PC-3 (cell line): ENCODE measurements around the gene ACAD11. TPM values are rescaled to one million over a fixed set of nuclear protein-coding genes. Genes with fewer than 3 reads are reported as not detected.

Experiments
- ATAC-seq: fragments of 200-7000 bp; cut with Tn5 transposase; 2 replicates; pipeline ENCODE4 v1.9.1; 2020; ENCODE audit warnings: mild to moderate bottlenecking, moderate library complexity
- BruUV-seq: library from RNA; stranded (reverse); fragments of 400-500 nt; replicated peaks from 2 replicates; lab custom pipeline; 2021; lab: Mats Ljungman, UMichigan
- CTCF ChIA-PET: fragments of 300-600 bp; sonication (Branson Sonifier 250); formaldehyde crosslinking; loops from one replicate; lab custom pipeline; 2022; ENCODE audit warnings: antibody characterized with exemption; lab: Charles Lee
- POLR2A ChIA-PET: fragments of 300-600 bp; sonication (Branson Sonifier 250); formaldehyde crosslinking; loops from one replicate; lab custom pipeline; 2022; ENCODE audit warnings: antibody characterized with exemption; ENCODE audit not compliant: unreplicated experiment; lab: Charles Lee
- DNase-seq: peaks from one replicate; pipeline ENCODE4 v3.0.0-alpha.2; 2015
- H2AFZ ChIP-seq: fragments of 300-600 bp; sonication (generic); 2 replicates; pipeline ENCODE4 v1.6.0; 2016; ENCODE audit warnings: antibody characterized with exemption, low read length
- H3F3A ChIP-seq: fragments of 300-600 bp; sonication (generic); one replicate; pipeline ENCODE4 v1.6.0; 2017; ENCODE audit warnings: antibody characterized with exemption, low read length, control low read depth, mild to moderate bottlenecking; ENCODE audit not compliant: unreplicated experiment
- H3K27ac ChIP-seq: fragments of 300-600 bp; sonication (generic); 2 replicates; pipeline ENCODE4 v1.5.1; 2016; ENCODE audit warnings: mild to moderate bottlenecking, low read length
- H3K27me3 ChIP-seq: fragments of 300-600 bp; sonication (generic); 2 replicates; pipeline ENCODE4 v1.6.1; 2016; ENCODE audit warnings: low read length, mixed read lengths
- H3K36me3 ChIP-seq: fragments of 300-600 bp; sonication (generic); 2 replicates; pipeline ENCODE4 v1.6.1; 2016; ENCODE audit warnings: low read depth, mixed run types, low read length, mixed read lengths
- H3K4me1 ChIP-seq: fragments of 300-600 bp; sonication (generic); 2 replicates; pipeline ENCODE4 v1.5.1; 2016; ENCODE audit warnings: low read length; ENCODE audit not compliant: insufficient read depth
- H3K4me2 ChIP-seq: fragments of 300-600 bp; sonication (generic); 2 replicates; pipeline ENCODE4 v1.6.0; 2016; ENCODE audit warnings: low read length
- H3K4me3 ChIP-seq: fragments of 300-600 bp; sonication (generic); 2 replicates; pipeline ENCODE4 v1.5.1; 2016; ENCODE audit warnings: mild to moderate bottlenecking, low read length, mixed read lengths
- H3K79me2 ChIP-seq: fragments of 300-600 bp; sonication (generic); 2 replicates; pipeline ENCODE4 v1.6.1; 2017; ENCODE audit warnings: low read length, mixed read lengths
- H3K9ac ChIP-seq: fragments of 300-600 bp; sonication (generic); 2 replicates; pipeline ENCODE4 v1.6.0; 2016; ENCODE audit warnings: mild to moderate bottlenecking, low read length
- H3K9me2 ChIP-seq: fragments of 300-600 bp; sonication (generic); replicated peaks from 2 replicates; pipeline ENCODE4 v1.6.1; 2016; ENCODE audit warnings: mixed run types, low read length, mixed read lengths
- H3K9me3 ChIP-seq: fragments of 300-600 bp; sonication (generic); 2 replicates; pipeline ENCODE4 v1.6.1; 2016; ENCODE audit warnings: low read length, mixed read lengths
- H4K20me1 ChIP-seq: fragments of 300-600 bp; sonication (generic); 2 replicates; pipeline ENCODE4 v1.6.1; 2016; ENCODE audit warnings: low read length, mixed read lengths
- EZH2 ChIP-seq: fragments of 300-600 bp; sonication (generic); IDR thresholded peaks from one replicate; pipeline ENCODE4 v1.6.1; 2017; ENCODE audit warnings: antibody characterized with exemption, mild to moderate bottlenecking, low read length; ENCODE audit not compliant: unreplicated experiment
- EZH2phosphoT487 ChIP-seq: fragments of 300-600 bp; sonication (generic); IDR thresholded peaks from 2 replicates; pipeline ENCODE4 v1.6.1; 2018; ENCODE audit warnings: mild to moderate bottlenecking, antibody characterized with exemption, low read length, borderline replicate concordance
- intact Hi-C: fragments of 100-400 bp; cut with micrococcal nuclease; formaldehyde crosslinking; loops from 2 replicates; pipeline ENCODE4 v1.9.0; 2023
- total RNA-seq: library from RNA; depleted of rRNA; stranded (reverse); fragments of >200 nt; gene quantifications from 2 replicates; pipeline ENCODE4 v1.2.3, GENCODE V29; 2014
- TF ChIP-seq, protein P1 (sequence below): fragments of 300-600 bp; sonication (generic); conservative IDR thresholded peaks from 2 replicates; pipeline ENCODE4 v1.5.1; 2017; ENCODE audit warnings: antibody characterized with exemption, low read depth, mild to moderate bottlenecking, low read length

Gene ACAD11
- total RNA-seq, 1 experiment from 2014 or later = 4.7 TPM

- Histone ChIP-seq H2AFZ (no peak overlapping the region), H3F3A (no peaks in the 10 kb centered on the region), H3K79me2 (no peaks in the 10 kb centered on the region), H4K20me1 (no peaks in the 10 kb centered on the region), H3K9me2 (no peaks in the 10 kb centered on the region), H3K4me2 (no peak overlapping the region), H3K27me3 (no peaks in the 10 kb centered on the region), H3K4me1 (no peaks in the 10 kb centered on the region), H3K36me3 (no peaks in the 10 kb centered on the region), H3K27ac (no peak overlapping the region), H3K9ac (no peak overlapping the region), H3K9me3 (no peaks in the 10 kb centered on the region), H3K4me3 (no peak overlapping the region)
- POLR2A ChIA-PET = no interaction called here
- CTCF ChIA-PET = no interaction called here
- TF ChIP-seq EZH2 = no peak
- TF ChIP-seq EZH2phosphoT487 = no peak
- TF ChIP-seq, protein P1, sequence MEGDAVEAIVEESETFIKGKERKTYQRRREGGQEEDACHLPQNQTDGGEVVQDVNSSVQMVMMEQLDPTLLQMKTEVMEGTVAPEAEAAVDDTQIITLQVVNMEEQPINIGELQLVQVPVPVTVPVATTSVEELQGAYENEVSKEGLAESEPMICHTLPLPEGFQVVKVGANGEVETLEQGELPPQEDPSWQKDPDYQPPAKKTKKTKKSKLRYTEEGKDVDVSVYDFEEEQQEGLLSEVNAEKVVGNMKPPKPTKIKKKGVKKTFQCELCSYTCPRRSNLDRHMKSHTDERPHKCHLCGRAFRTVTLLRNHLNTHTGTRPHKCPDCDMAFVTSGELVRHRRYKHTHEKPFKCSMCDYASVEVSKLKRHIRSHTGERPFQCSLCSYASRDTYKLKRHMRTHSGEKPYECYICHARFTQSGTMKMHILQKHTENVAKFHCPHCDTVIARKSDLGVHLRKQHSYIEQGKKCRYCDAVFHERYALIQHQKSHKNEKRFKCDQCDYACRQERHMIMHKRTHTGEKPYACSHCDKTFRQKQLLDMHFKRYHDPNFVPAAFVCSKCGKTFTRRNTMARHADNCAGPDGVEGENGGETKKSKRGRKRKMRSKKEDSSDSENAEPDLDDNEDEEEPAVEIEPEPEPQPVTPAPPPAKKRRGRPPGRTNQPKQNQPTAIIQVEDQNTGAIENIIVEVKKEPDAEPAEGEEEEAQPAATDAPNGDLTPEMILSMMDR = no peak
- BruUV-seq = no TSS peak
- intact Hi-C loops = no loop called here
- no peak for DNase-seq
- no peak for ATAC-seq
Observed at GRCh38 chr3:132623646-132624045, 36.0 kb downstream of the ACAD11 start.

- DNase-seq (no peak), ATAC-seq (no peak)
- TF ChIP-seq, protein P1 = no peak
- TF ChIP-seq EZH2 (no peak), EZH2phosphoT487 (no peak)
- POLR2A ChIA-PET = no interaction called here
- intact Hi-C loops = no loop called here
- no TSS peak for BruUV-seq
- Histone ChIP-seq H4K20me1 (no peaks in the 10 kb centered on the region), H3K4me1 (no peaks in the 10 kb centered on the region), H3K4me3 (no peak overlapping the region), H3K9ac (no peak overlapping the region), H3K9me3 (no peaks in the 10 kb centered on the region), H2AFZ (no peak overlapping the region), H3K27ac (no peak overlapping the region), H3K9me2 (no peaks in the 10 kb centered on the region), H3K27me3 (no peaks in the 10 kb centered on the region), H3F3A (no peaks in the 10 kb centered on the region), H3K4me2 (no peak overlapping the region), H3K79me2 (no peaks in the 10 kb centered on the region), H3K36me3 (no peaks in the 10 kb centered on the region)
- CTCF ChIA-PET = no interaction called here
Observed at GRCh38 chr3:132622761-132623160, 36.8 kb downstream of the ACAD11 start.

DNA sequence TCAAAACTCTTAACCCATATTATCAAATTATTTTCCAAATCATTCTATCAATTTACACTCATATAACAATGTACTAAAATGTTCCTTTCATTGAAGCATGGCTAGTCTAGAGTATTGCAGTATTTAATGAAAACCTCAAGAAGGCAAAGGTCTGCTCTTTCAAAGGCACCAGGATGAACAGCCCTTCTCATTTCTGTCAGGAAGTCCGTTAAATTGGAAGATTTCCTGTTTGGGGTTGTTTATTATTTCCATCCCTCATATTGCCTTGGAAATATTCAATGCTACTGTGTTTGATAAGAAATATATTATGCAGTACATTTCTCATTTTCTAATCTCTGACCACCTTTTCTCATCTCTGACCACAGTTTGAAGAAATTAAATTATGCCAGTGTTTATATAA is 37.5 kb downstream of the ACAD11 start:
- Histone ChIP-seq H3K9me2 (no peaks in the 10 kb centered on the region), H3K36me3 (no peaks in the 10 kb centered on the region), H3K79me2 (no peaks in the 10 kb centered on the region), H3K4me1 (no peaks in the 10 kb centered on the region), H3K27me3 (no peaks in the 10 kb centered on the region), H2AFZ (no peak overlapping the region), H4K20me1 (no peaks in the 10 kb centered on the region), H3K4me3 (no peak overlapping the region), H3F3A (no peaks in the 10 kb centered on the region), H3K9me3 (no peaks in the 10 kb centered on the region), H3K4me2 (no peak overlapping the region), H3K27ac (no peak overlapping the region), H3K9ac (no peak overlapping the region)
- DNase-seq (no peak), ATAC-seq (no peak)
- intact Hi-C loops = no loop called here
- BruUV-seq = no TSS peak
- no peak for TF ChIP-seq EZH2phosphoT487
- TF ChIP-seq, protein P1 = no peak
- TF ChIP-seq EZH2 = no peak
- ChIA-PET POLR2A (no interaction called here), CTCF (no interaction called here)
